GM23338 (cell line): ENCODE measurements around the gene SEC63. TPM values are rescaled to one million over a fixed set of nuclear protein-coding genes. Genes with fewer than 3 reads are reported as not detected.

Experiments
- ATAC-seq: fragments of 200-7000 bp; cut with Tn5 transposase; 3 replicates; pipeline ENCODE4 v1.9.1; 2020
- DNase-seq: peaks from one replicate; pipeline ENCODE4 v3.0.0-alpha.2; 2015; ENCODE audit warnings: low spot score
- H2AFZ ChIP-seq: fragments of 200-600 bp; sonication (generic); 2 replicates; pipeline ENCODE4 v1.8.0; 2016; ENCODE audit warnings: antibody characterized with exemption, mild to moderate bottlenecking, moderate library complexity
- H3F3A ChIP-seq: fragments of 200-600 bp; sonication (generic); replicated peaks from 2 replicates; pipeline ENCODE4 v1.8.0; 2017; ENCODE audit warnings: antibody characterized with exemption, mixed run types, low read depth
- H3K27ac ChIP-seq: fragments of 200-600 bp; sonication (generic); 2 replicates; pipeline ENCODE4 v1.6.1; 2016; ENCODE audit warnings: low read depth
- H3K27me3 ChIP-seq: fragments of 200-600 bp; sonication (generic); 2 replicates; pipeline ENCODE4 v1.8.0; 2016; ENCODE audit warnings: mild to moderate bottlenecking, mixed run types, moderate library complexity; ENCODE audit not compliant: insufficient read depth
- H3K36me3 ChIP-seq: fragments of 200-600 bp; sonication (generic); 2 replicates; pipeline ENCODE4 v1.8.0; 2016; ENCODE audit warnings: mild to moderate bottlenecking; ENCODE audit not compliant: insufficient read depth
- H3K4me1 ChIP-seq: fragments of 200-600 bp; sonication (generic); 2 replicates; pipeline ENCODE4 v1.8.0; 2016; ENCODE audit warnings: mild to moderate bottlenecking, moderate library complexity; ENCODE audit not compliant: insufficient read depth
- H3K4me2 ChIP-seq: fragments of 200-600 bp; sonication (generic); 2 replicates; pipeline ENCODE4 v1.7.1; 2017; ENCODE audit warnings: mixed run types
- H3K4me3 ChIP-seq: fragments of 200-600 bp; sonication (generic); 2 replicates; pipeline ENCODE4 v1.6.1; 2016; ENCODE audit warnings: mixed run types
- H3K79me2 ChIP-seq: fragments of 200-600 bp; sonication (generic); replicated peaks from 2 replicates; pipeline ENCODE4 v1.8.0; 2017; ENCODE audit warnings: mild to moderate bottlenecking; ENCODE audit not compliant: insufficient read depth
- H3K9me2 ChIP-seq: fragments of 200-600 bp; sonication (generic); 2 replicates; pipeline ENCODE4 v1.8.0; 2017; ENCODE audit not compliant: insufficient read depth
- H4K20me1 ChIP-seq: fragments of 200-600 bp; sonication (generic); replicated peaks from 2 replicates; pipeline ENCODE4 v1.8.0; 2017; ENCODE audit warnings: mild to moderate bottlenecking; ENCODE audit not compliant: insufficient read depth
- H3K27ac Mint-ChIP-seq: 2 replicates; pipeline ENCODE4 v1.8.0; 2020; ENCODE audit warnings: inconsistent platforms, mild to moderate bottlenecking, moderate library complexity, mixed read lengths
- H3K27me3 Mint-ChIP-seq: 3 replicates; pipeline ENCODE4 v1.8.0; 2022; ENCODE audit warnings: low read depth, mild to moderate bottlenecking, moderate library complexity, mixed read lengths, inconsistent platforms; ENCODE audit not compliant: insufficient read depth, poor library complexity
- H3K36me3 Mint-ChIP-seq: 3 replicates; pipeline ENCODE4 v1.8.0; 2021; ENCODE audit warnings: low read depth, mild to moderate bottlenecking, inconsistent platforms, moderate library complexity, mixed read lengths
- H3K4me1 Mint-ChIP-seq: 3 replicates; pipeline ENCODE4 v1.8.0; 2020; ENCODE audit warnings: mild to moderate bottlenecking, inconsistent platforms, mixed read lengths
- H3K4me3 Mint-ChIP-seq: 3 replicates; pipeline ENCODE4 v1.8.0; 2021; ENCODE audit warnings: moderate library complexity, mild to moderate bottlenecking, inconsistent platforms, mixed read lengths
- H3K9me3 Mint-ChIP-seq: 3 replicates; pipeline ENCODE4 v1.8.0; 2020; ENCODE audit warnings: moderate library complexity, mild to moderate bottlenecking, inconsistent platforms, mixed read lengths
- CREB1 ChIP-seq: fragments of 250-450 bp; sonication (Bioruptor Pico); IDR thresholded peaks from 2 replicates; pipeline ENCODE4 v1.5.0; 2020; ENCODE audit warnings: low read depth, mild to moderate bottlenecking, moderate library complexity
- ETS1 ChIP-seq: IDR thresholded peaks from 2 replicates; pipeline ENCODE4 v1.6.1; 2016; ENCODE audit warnings: antibody characterized with exemption
- EZH2 ChIP-seq: fragments of 200-600 bp; sonication (generic); IDR thresholded peaks from one replicate; pipeline ENCODE4 v1.8.0; 2017; ENCODE audit warnings: antibody characterized with exemption, mild to moderate bottlenecking, low read depth; ENCODE audit not compliant: unreplicated experiment
- EZH2phosphoT487 ChIP-seq: fragments of 200-600 bp; sonication (generic); IDR thresholded peaks from one replicate; pipeline ENCODE4 v1.8.1; 2018; ENCODE audit warnings: antibody characterized with exemption; ENCODE audit not compliant: unreplicated experiment
- JUNB ChIP-seq: IDR thresholded peaks from one replicate; pipeline ENCODE4 v1.6.1; 2016; ENCODE audit warnings: antibody characterized with exemption; ENCODE audit not compliant: unreplicated experiment
- NANOG ChIP-seq: IDR thresholded peaks from 2 replicates; pipeline ENCODE4 v1.6.1; 2016; ENCODE audit warnings: antibody characterized with exemption, borderline replicate concordance
- POLR2AphosphoS5 ChIP-seq: IDR thresholded peaks from 2 replicates; pipeline ENCODE4 v1.6.1; 2016; ENCODE audit warnings: antibody characterized with exemption, low read depth
- REST ChIP-seq: IDR thresholded peaks from one replicate; pipeline ENCODE4 v1.6.1; 2018; ENCODE audit warnings: antibody characterized with exemption; ENCODE audit not compliant: unreplicated experiment
- STAT1 ChIP-seq: IDR thresholded peaks from one replicate; pipeline ENCODE4 v1.6.1; 2016; ENCODE audit warnings: antibody characterized with exemption; ENCODE audit not compliant: unreplicated experiment
- ZNF114 ChIP-seq: fragments of 250-450 bp; sonication (Bioruptor Pico); IDR thresholded peaks from 2 replicates; pipeline ENCODE4 v1.5.0; 2020; ENCODE audit warnings: mild to moderate bottlenecking, moderate library complexity
- ZNF331 ChIP-seq: fragments of 250-450 bp; sonication (Bioruptor Pico); IDR thresholded peaks from 2 replicates; pipeline ENCODE4 v1.5.0; 2020; ENCODE audit warnings: low read depth, mild to moderate bottlenecking, moderate library complexity
- polyA plus RNA-seq: library from polyadenylated mRNA; unstranded; fragments of >200 nt; fragmentation: Nextera tagmentation; extraction: Ambion mirVana; gene quantifications from 2 replicates; pipeline ENCODE4 v1.2.1, GENCODE V29; 2016
- total RNA-seq: library from RNA; depleted of rRNA; stranded (reverse); fragments of >200 nt; shearing (Covaris generic); gene quantifications from 2 replicates; pipeline ENCODE4 v1.2.3, GENCODE V29; 2014
- TF ChIP-seq, protein P1 (sequence below): fragments of 250-450 bp; sonication (Bioruptor Pico); IDR thresholded peaks from 2 replicates; pipeline ENCODE4 v1.5.0; 2020; ENCODE audit warnings: mild to moderate bottlenecking, moderate library complexity

The SEC63 gene
- total and polyA plus RNA-seq, 2 experiments from 2014 or later = 48.2 to 124 TPM

DNA sequence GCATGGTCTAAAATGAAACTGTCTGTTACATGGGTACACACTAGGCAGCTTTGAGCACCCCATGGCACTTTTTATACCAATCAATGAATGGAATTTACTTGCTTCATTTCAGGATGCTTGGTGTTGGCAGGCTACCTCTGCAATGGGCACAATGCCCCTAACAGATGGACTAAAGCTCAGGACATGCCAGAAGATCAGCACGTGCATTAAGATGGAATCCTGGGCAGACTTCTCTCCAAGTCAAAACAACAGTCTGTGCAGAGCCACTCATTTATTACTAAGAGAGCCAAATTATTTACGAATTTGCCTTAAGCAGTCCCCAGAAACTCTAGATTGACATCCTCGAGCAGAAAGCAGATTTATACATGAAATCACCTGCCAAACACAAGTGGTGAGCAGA lies 78.1 kb downstream of the SEC63 start:
- Histone ChIP-seq H3K27ac (no peak overlapping the region), H3K4me1 (no peaks in the 10 kb centered on the region), H3K4me3 (no peak overlapping the region), H3K4me2 (no peak overlapping the region), H4K20me1 (no peaks in the 10 kb centered on the region; the same call in 1 of the 2 replicates), H3K27me3 (no peaks in the 10 kb centered on the region), H3F3A (no peaks in the 10 kb centered on the region), H3K79me2 (no peaks in the 10 kb centered on the region), H2AFZ (no peak overlapping the region), H3K36me3 (peaks cover 23% of the 10 kb centered on the region; the same call in 1 of the 2 replicates), H3K9me2 (no peaks in the 10 kb centered on the region)
- Mint-ChIP-seq H3K27me3 (no peaks in the 10 kb centered on the region), H3K9me3 (no peaks in the 10 kb centered on the region), H3K27ac (no peak overlapping the region), H3K4me1 (no peaks in the 10 kb centered on the region), H3K4me3 (no peak overlapping the region), H3K36me3 (peaks cover 44% of the 10 kb centered on the region)
- ATAC-seq = no peak
- no peak for DNase-seq
- TF ChIP-seq EZH2phosphoT487 (no peak), STAT1 (no peak), POLR2AphosphoS5 (no peak), NANOG (no peak), REST (no peak), ZNF331 (CRISPR knock-in tag) (no peak), ETS1 (no peak), ZNF114 (no peak), JUNB (no peak), EZH2 (no peak), CREB1 (CRISPR knock-in tag) (no peak)

DNA sequence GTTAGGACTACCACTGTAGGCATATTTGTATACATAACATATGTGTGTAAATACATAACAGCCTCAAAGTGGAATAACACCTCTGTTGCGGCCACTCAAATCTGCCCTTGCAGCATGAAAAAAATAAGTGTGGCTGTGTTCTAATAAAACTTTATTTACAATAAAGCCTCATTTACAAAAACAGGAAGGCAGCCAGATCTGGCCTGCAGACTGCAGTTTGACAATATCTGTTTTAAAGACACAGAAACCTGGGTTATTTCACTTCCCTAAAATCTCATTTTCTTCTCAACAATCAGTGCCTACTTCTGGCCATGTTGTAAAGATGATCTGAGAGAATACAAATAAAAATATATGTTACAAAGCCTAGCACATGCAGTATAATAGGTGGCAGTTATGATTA lies 80.0 kb downstream of the SEC63 start:
- H3K36me3 ChIP-seq = peaks cover 22% of the 10 kb centered on the region; the same call in 1 of the 2 replicates
- H3K27me3 ChIP-seq = no peaks in the 10 kb centered on the region
- H3K36me3 Mint-ChIP-seq = peaks cover 54% of the 10 kb centered on the region
- no peak overlapping the region for H2AFZ ChIP-seq
- no peaks in the 10 kb centered on the region for H3K79me2 ChIP-seq
- H3K27ac Mint-ChIP-seq = no peak overlapping the region
- no peak overlapping the region for H3K4me2 ChIP-seq
- H3K27ac ChIP-seq = no peak overlapping the region
- H3K4me3 ChIP-seq = no peak overlapping the region
- no peak overlapping the region for H3K4me3 Mint-ChIP-seq
- H3K27me3 Mint-ChIP-seq = peaks cover 1% of the 10 kb centered on the region
- H3K9me3 Mint-ChIP-seq = no peaks in the 10 kb centered on the region
- H4K20me1 ChIP-seq = no peaks in the 10 kb centered on the region; the same call in 1 of the 2 replicates
- ATAC-seq (no peak), DNase-seq (no peak)
- H3F3A ChIP-seq = no peaks in the 10 kb centered on the region
- no peaks in the 10 kb centered on the region for H3K4me1 Mint-ChIP-seq
- H3K9me2 ChIP-seq = no peaks in the 10 kb centered on the region
- H3K4me1 ChIP-seq = no peaks in the 10 kb centered on the region
- TF ChIP-seq JUNB (no peak), CREB1 (CRISPR knock-in tag) (no peak), ZNF331 (CRISPR knock-in tag) (no peak)
- TF ChIP-seq, protein P1, sequence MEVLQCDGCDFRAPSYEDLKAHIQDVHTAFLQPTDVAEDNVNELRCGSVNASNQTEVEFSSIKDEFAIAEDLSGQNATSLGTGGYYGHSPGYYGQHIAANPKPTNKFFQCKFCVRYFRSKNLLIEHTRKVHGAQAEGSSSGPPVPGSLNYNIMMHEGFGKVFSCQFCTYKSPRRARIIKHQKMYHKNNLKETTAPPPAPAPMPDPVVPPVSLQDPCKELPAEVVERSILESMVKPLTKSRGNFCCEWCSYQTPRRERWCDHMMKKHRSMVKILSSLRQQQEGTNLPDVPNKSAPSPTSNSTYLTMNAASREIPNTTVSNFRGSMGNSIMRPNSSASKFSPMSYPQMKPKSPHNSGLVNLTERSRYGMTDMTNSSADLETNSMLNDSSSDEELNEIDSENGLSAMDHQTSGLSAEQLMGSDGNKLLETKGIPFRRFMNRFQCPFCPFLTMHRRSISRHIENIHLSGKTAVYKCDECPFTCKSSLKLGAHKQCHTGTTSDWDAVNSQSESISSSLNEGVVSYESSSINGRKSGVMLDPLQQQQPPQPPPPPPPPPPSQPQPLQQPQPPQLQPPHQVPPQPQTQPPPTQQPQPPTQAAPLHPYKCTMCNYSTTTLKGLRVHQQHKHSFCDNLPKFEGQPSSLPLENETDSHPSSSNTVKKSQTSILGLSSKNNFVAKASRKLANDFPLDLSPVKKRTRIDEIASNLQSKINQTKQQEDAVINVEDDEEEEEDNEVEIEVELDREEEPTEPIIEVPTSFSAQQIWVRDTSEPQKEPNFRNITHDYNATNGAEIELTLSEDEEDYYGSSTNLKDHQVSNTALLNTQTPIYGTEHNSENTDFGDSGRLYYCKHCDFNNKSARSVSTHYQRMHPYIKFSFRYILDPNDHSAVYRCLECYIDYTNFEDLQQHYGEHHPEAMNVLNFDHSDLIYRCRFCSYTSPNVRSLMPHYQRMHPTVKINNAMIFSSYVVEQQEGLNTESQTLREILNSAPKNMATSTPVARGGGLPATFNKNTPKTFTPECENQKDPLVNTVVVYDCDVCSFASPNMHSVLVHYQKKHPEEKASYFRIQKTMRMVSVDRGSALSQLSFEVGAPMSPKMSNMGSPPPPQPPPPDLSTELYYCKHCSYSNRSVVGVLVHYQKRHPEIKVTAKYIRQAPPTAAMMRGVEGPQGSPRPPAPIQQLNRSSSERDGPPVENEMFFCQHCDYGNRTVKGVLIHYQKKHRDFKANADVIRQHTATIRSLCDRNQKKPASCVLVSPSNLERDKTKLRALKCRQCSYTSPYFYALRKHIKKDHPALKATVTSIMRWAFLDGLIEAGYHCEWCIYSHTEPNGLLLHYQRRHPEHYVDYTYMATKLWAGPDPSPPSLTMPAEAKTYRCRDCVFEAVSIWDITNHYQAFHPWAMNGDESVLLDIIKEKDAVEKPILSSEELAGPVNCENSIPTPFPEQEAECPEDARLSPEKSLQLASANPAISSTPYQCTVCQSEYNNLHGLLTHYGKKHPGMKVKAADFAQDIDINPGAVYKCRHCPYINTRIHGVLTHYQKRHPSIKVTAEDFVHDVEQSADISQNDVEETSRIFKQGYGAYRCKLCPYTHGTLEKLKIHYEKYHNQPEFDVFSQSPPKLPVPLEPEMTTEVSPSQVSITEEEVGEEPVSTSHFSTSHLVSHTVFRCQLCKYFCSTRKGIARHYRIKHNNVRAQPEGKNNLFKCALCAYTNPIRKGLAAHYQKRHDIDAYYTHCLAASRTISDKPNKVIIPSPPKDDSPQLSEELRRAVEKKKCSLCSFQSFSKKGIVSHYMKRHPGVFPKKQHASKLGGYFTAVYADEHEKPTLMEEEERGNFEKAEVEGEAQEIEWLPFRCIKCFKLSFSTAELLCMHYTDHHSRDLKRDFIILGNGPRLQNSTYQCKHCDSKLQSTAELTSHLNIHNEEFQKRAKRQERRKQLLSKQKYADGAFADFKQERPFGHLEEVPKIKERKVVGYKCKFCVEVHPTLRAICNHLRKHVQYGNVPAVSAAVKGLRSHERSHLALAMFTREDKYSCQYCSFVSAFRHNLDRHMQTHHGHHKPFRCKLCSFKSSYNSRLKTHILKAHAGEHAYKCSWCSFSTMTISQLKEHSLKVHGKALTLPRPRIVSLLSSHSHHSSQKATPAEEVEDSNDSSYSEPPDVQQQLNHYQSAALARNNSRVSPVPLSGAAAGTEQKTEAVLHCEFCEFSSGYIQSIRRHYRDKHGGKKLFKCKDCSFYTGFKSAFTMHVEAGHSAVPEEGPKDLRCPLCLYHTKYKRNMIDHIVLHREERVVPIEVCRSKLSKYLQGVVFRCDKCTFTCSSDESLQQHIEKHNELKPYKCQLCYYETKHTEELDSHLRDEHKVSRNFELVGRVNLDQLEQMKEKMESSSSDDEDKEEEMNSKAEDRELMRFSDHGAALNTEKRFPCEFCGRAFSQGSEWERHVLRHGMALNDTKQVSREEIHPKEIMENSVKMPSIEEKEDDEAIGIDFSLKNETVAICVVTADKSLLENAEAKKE (CRISPR knock-in tag) = no peak
